Prostate gland (tissue), 2 donors: ENCODE results near the gene PLCH1. TPM values are rescaled to one million over a fixed set of nuclear protein-coding genes. Genes with fewer than 3 reads are reported as not detected.

Experiments used
- DNase-seq: peaks from one replicate; pipeline ENCODE4 v3.0.0-alpha.2; 2019; ENCODE audit warnings: low spot score
- H3K27ac ChIP-seq, 2 donors: fragments of 200-600 bp; sonication (generic); 2 replicates each; pipeline ENCODE4 v1.5.1; 2017 to 2019
- H3K27me3 ChIP-seq: fragments of 200-600 bp; sonication (generic); replicated peaks from 2 replicates; pipeline ENCODE4 v1.5.1; 2019; ENCODE audit not compliant: insufficient read depth
- H3K36me3 ChIP-seq, 2 donors: fragments of 200-600 bp; sonication (generic); 1 replicate in 1 of 2; 2 replicates in 1 of 2; pipeline versions ENCODE4 v1.5.1 to v1.8.1; 2017 to 2019
- H3K4me1 ChIP-seq: fragments of 200-600 bp; sonication (generic); replicated peaks from 2 replicates; pipeline ENCODE4 v1.5.1; 2019
- H3K4me3 ChIP-seq, 2 donors: fragments of 200-600 bp; sonication (generic); 2 replicates each; pipeline ENCODE4 v1.5.1; 2017 to 2019
- H3K9me3 ChIP-seq: fragments of 200-600 bp; sonication (generic); 2 replicates; pipeline ENCODE4 v1.5.1; 2017
- POLR2A ChIP-seq: fragments of 450-650 bp; IDR thresholded peaks from one replicate; pipeline ENCODE4 v1.6.1; 2016; ENCODE audit warnings: antibody characterized with exemption, mild to moderate bottlenecking
- POLR2AphosphoS5 ChIP-seq: sonication (generic); formaldehyde crosslinking; IDR thresholded peaks from one replicate; pipeline ENCODE4 v1.6.1; 2017; ENCODE audit warnings: antibody characterized with exemption
- WGBS: methylation state at CpG from one replicate; pipeline ENCODE4 v1.1.5; 2018; 5-methylcytosine and 5-hydroxymethylcytosine counted together
- intact Hi-C: fragments of 100-400 bp; cut with DNase I; formaldehyde crosslinking; loops from one replicate; pipeline ENCODE4 v1.14.2; 2022
- total RNA-seq, 2 donors: library from RNA; depleted of rRNA; stranded (reverse); fragments of >200 nt; gene quantifications; one replicate each; pipeline ENCODE4 v1.1.0, GENCODE V29; 2016
- TF ChIP-seq, protein P1 (sequence below), 4 experiments: fragments of 200-600 bp in 2 of 4; fragments of 450-650 bp in 2 of 4; sonication (generic) in 2 of 4; IDR thresholded peaks; 1 replicate in 3 of 4; 2 replicates in 1 of 4; pipeline ENCODE4 v1.5.1; 2016 to 2019; ENCODE audit warnings: antibody characterized with exemption in 4 of 4, mild to moderate bottlenecking in 2 of 4, moderate library complexity in 2 of 4

Gene PLCH1
- total RNA-seq, 2 donors from 2014 or later: 0.64 to 12.2 TPM

DNA sequence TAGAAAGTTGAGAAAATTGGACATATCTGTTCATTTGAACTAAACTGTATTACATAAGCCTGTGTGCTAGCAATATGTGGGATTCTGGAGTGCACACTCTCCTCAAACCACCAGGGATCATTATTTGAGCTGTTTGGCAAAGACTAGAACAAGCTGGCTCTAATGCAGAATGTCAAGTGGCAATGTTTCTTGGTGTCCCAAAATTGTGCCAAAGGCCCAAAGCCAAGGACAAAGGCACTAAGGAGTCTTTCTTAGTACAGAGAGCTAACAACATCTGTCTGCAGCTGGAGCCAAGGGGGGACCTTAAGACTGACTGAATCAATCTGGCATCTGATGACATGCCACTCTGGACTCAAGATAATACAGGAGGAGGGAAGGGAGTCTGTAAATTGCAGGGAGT lies 374.7 kb downstream of the PLCH1 start:
- Histone ChIP-seq H3K4me1 (no peaks in the 10 kb centered on the region), H3K27me3 (no peaks in the 10 kb centered on the region), H3K27ac (no peak overlapping the region), H3K9me3 (no peaks in the 10 kb centered on the region), H3K36me3 (no peaks in the 10 kb centered on the region), H3K4me3 (no peak overlapping the region)
- intact Hi-C loops: no loop called here
- TF ChIP-seq POLR2A: no peak
- no peak for TF ChIP-seq POLR2AphosphoS5
- TF ChIP-seq, protein P1, sequence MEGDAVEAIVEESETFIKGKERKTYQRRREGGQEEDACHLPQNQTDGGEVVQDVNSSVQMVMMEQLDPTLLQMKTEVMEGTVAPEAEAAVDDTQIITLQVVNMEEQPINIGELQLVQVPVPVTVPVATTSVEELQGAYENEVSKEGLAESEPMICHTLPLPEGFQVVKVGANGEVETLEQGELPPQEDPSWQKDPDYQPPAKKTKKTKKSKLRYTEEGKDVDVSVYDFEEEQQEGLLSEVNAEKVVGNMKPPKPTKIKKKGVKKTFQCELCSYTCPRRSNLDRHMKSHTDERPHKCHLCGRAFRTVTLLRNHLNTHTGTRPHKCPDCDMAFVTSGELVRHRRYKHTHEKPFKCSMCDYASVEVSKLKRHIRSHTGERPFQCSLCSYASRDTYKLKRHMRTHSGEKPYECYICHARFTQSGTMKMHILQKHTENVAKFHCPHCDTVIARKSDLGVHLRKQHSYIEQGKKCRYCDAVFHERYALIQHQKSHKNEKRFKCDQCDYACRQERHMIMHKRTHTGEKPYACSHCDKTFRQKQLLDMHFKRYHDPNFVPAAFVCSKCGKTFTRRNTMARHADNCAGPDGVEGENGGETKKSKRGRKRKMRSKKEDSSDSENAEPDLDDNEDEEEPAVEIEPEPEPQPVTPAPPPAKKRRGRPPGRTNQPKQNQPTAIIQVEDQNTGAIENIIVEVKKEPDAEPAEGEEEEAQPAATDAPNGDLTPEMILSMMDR (IDR thresholded peaks at IDR 0.05): no peak
- DNase-seq: no peak

DNA sequence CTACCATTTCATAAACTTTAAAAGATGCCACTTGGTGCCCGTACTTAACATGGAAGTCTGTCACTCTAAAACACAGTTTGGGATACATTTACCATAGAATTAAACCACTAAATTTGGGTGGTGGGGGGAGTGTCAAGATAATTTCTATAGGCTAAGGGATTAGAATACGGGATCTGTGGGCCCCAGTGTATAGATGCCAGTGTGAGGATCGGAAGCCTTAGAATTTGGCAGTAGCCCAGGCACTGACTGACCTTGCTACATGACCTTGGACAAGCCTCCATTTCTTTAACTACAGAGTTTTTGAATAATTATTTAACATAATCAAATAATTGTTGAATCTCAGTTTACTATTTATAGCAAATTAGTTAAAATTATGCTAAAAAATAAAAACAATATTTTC lies 375.1 kb downstream of the PLCH1 start:
- TF ChIP-seq POLR2AphosphoS5 (no peak), POLR2A (no peak)
- TF ChIP-seq, protein P1 (IDR thresholded peaks at IDR 0.05): no peak
- 92% methylated on average over 3 of the region's 3 CpGs for WGBS
- H3K4me3 ChIP-seq: no peak overlapping the region

DNA sequence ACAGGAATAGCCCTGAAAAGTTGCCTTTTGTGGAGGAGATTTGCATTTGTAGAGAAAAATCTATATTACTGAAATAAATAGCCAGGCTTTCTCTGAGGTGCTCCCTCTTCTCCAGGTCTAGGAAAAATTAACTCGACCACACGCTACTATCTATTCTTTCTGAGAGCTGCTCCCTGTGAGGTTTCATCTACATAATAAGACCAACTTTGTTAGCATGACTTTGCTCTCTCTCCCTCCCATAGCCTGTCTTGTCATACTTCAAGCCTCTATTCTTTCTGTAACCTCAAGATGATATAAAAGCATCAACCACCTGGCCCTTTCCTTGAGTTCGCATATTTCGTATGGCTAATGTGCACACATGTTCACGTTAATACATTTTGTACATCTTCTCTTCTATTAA lies 375.6 kb downstream of the PLCH1 start:
- Histone ChIP-seq H3K27ac (no peak overlapping the region), H3K36me3 (no peaks in the 10 kb centered on the region), H3K4me1 (no peaks in the 10 kb centered on the region), H3K4me3 (no peak overlapping the region), H3K27me3 (no peaks in the 10 kb centered on the region), H3K9me3 (no peaks in the 10 kb centered on the region)
- intact Hi-C loops: no loop called here
- 91% methylated on average over 5 of the region's 5 CpGs for WGBS
- no peak for DNase-seq
- TF ChIP-seq, protein P1 (IDR thresholded peaks at IDR 0.05): no peak
- TF ChIP-seq POLR2AphosphoS5 (no peak), POLR2A (no peak)

More for the DNA sequence above, 375.1 kb downstream of the PLCH1 start:
- DNase-seq: no peak
- Histone ChIP-seq H3K27ac (no peak overlapping the region), H3K36me3 (no peaks in the 10 kb centered on the region), H3K9me3 (no peaks in the 10 kb centered on the region), H3K27me3 (no peaks in the 10 kb centered on the region), H3K4me1 (no peaks in the 10 kb centered on the region)
- intact Hi-C loops: no loop called here

DNA sequence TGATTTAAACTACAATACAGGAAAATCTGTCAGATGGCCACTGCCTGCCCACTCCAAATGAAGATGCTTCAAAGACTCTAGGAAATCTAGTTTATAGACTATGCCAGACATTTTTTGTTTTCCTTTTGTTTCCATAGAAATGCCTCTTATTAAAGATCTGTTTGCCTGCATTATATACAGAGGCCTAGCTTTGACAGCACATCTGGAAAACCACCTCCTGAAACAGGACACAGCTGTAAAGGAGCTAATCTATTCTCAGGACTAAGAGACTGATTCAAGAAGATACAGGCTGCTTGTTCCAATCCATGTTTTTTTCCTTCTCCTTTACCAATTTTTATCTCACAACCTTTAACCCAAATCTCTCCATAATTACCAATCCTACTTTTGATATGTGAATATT lies 376.1 kb downstream of the PLCH1 start:
- Histone ChIP-seq H3K27ac (no peak overlapping the region), H3K36me3 (no peaks in the 10 kb centered on the region), H3K27me3 (no peaks in the 10 kb centered on the region), H3K4me3 (no peak overlapping the region), H3K4me1 (no peaks in the 10 kb centered on the region), H3K9me3 (no peaks in the 10 kb centered on the region)
- DNase-seq: no peak
- TF ChIP-seq POLR2AphosphoS5: no peak
- TF ChIP-seq, protein P1 (IDR thresholded peaks at IDR 0.05): no peak
- TF ChIP-seq POLR2A: no peak
- intact Hi-C loops: no loop called here

DNA sequence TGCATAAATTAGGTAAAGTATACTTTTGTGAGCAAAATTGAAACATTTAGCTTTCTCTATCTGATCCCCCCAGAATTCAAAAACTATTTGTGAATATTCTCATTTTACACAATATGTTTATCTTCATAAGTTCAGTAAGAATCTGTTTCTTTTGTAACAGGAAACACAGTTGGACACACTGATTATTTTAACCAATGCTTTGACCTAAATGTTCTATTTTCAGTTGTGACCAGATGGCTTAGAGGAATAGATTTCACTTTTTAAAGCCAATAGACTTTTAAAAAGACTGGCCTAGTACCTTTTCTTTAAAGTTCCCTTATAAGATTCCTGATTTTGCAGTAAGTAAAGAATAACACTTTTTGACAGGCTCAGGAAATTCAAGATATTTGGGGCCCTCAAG lies 377.4 kb downstream of the PLCH1 start:
- Histone ChIP-seq H3K27me3 (no peaks in the 10 kb centered on the region), H3K4me3 (no peak overlapping the region), H3K36me3 (no peaks in the 10 kb centered on the region), H3K4me1 (no peaks in the 10 kb centered on the region), H3K27ac (no peak overlapping the region), H3K9me3 (no peaks in the 10 kb centered on the region)
- DNase-seq: no peak
- TF ChIP-seq, protein P1 (IDR thresholded peaks at IDR 0.05): no peak
- TF ChIP-seq POLR2AphosphoS5: no peak
- no peak for TF ChIP-seq POLR2A
- intact Hi-C loops: no loop called here
